ENCODE data around the gene BCOR. TPM values are rescaled to one million over a fixed set of nuclear protein-coding genes. Genes with fewer than 3 reads are reported as not detected.

The BCOR gene
- total RNA-seq, 4 donors from 2014 or later: 20.9 to 36.0 (median 32.5) TPM

GRCh38 chrX:40122487-40122886 is 24.7 kb upstream of the BCOR start:
- Histone ChIP-seq H3K4me1 (peaks cover 2% of the 10 kb centered on the region), H3K27ac (no peak overlapping the region), H3K9me3 (no peaks in the 10 kb centered on the region), H3K27me3 (no peaks in the 10 kb centered on the region), H3K4me3 (no peak overlapping the region), H3K36me3 (no peaks in the 10 kb centered on the region)
- DNase-seq (ENCODE audit: low spot score in 2 of 2): no peak
- WGBS: 94% methylated on average over 10 of the region's 10 CpGs
- no peak for TF ChIP-seq POLR2AphosphoS5 (IDR thresholded peaks at IDR 0.05)
- no peak for TF ChIP-seq CTCF (IDR thresholded peaks at IDR 0.05)
- no peak for TF ChIP-seq EP300 (IDR thresholded peaks at IDR 0.05)
- no peak for TF ChIP-seq POLR2A (IDR thresholded peaks at IDR 0.05)

GRCh38 chrX:40121618-40122017 is 23.9 kb upstream of the BCOR start:
- Histone ChIP-seq H3K4me1 (peaks cover 2% of the 10 kb centered on the region), H3K9me3 (no peaks in the 10 kb centered on the region), H3K36me3 (no peaks in the 10 kb centered on the region), H3K27ac (no peak overlapping the region), H3K27me3 (no peaks in the 10 kb centered on the region), H3K4me3 (no peak overlapping the region)
- WGBS: 83% methylated on average over 5 of the region's 5 CpGs
- TF ChIP-seq CTCF (IDR thresholded peaks at IDR 0.05) (no peak), POLR2A (IDR thresholded peaks at IDR 0.05) (no peak), EP300 (IDR thresholded peaks at IDR 0.05) (no peak), POLR2AphosphoS5 (IDR thresholded peaks at IDR 0.05) (no peak)
- no peak for DNase-seq (ENCODE audit: low spot score in 2 of 2)

- Histone ChIP-seq H3K4me1 (peaks cover 2% of the 10 kb centered on the region), H3K36me3 (no peaks in the 10 kb centered on the region), H3K4me3 (no peak overlapping the region), H3K27ac (no peak overlapping the region), H3K27me3 (no peaks in the 10 kb centered on the region), H3K9me3 (no peaks in the 10 kb centered on the region)
- no peak for DNase-seq (ENCODE audit: low spot score in 2 of 2)
- WGBS: 63% methylated on average over 11 of the region's 11 CpGs
- TF ChIP-seq EP300 (IDR thresholded peaks at IDR 0.05): no peak
- TF ChIP-seq POLR2A (IDR thresholded peaks at IDR 0.05): no peak
- TF ChIP-seq CTCF (IDR thresholded peaks at IDR 0.05): no peak
- no peak for TF ChIP-seq POLR2AphosphoS5 (IDR thresholded peaks at IDR 0.05)
These were observed 23.3 kb upstream of the BCOR start for GRCh38 chrX:40120838-40121580.

- Histone ChIP-seq H3K36me3 (no peaks in the 10 kb centered on the region), H3K27ac (no peak overlapping the region), H3K4me3 (no peak overlapping the region), H3K4me1 (peaks cover 2% of the 10 kb centered on the region), H3K9me3 (no peaks in the 10 kb centered on the region), H3K27me3 (no peaks in the 10 kb centered on the region)
- TF ChIP-seq EP300 (IDR thresholded peaks at IDR 0.05) (no peak), POLR2A (IDR thresholded peaks at IDR 0.05) (no peak), CTCF (IDR thresholded peaks at IDR 0.05) (no peak), POLR2AphosphoS5 (IDR thresholded peaks at IDR 0.05) (no peak)
- no peak for DNase-seq (ENCODE audit: low spot score in 2 of 2)
- 79% methylated on average over 6 of the region's 6 CpGs for WGBS
These were observed 20.0 kb upstream of the BCOR start for GRCh38 chrX:40117715-40118285.

- peaks cover 2% of the 10 kb centered on the region for H3K4me1 ChIP-seq
- H3K4me3 ChIP-seq: no peak overlapping the region
- no peak overlapping the region for H3K27ac ChIP-seq
- no peaks in the 10 kb centered on the region for H3K9me3 ChIP-seq
- no peaks in the 10 kb centered on the region for H3K27me3 ChIP-seq
- no peaks in the 10 kb centered on the region for H3K36me3 ChIP-seq
- DNase-seq (ENCODE audit: low spot score in 2 of 2): no peak
- TF ChIP-seq POLR2A (IDR thresholded peaks at IDR 0.05): no peak
- no peak for TF ChIP-seq POLR2AphosphoS5 (IDR thresholded peaks at IDR 0.05)
- TF ChIP-seq CTCF (IDR thresholded peaks at IDR 0.05): no peak
- no peak for TF ChIP-seq EP300 (IDR thresholded peaks at IDR 0.05)
- 81% methylated on average over 9 of the region's 9 CpGs for WGBS
These were observed 19.2 kb upstream of the BCOR start for GRCh38 chrX:40116925-40117324.

All from suprapubic skin (tissue), 4 donors.